HCT116 (cell line): Measurements from ENCODE around the gene CAAP1. TPM values are rescaled to one million over a fixed set of nuclear protein-coding genes. Genes with fewer than 3 reads are reported as not detected.

ENCODE experiments used
- ATAC-seq: fragments of 200-7000 bp; cut with Tn5 transposase; 2 replicates; pipeline ENCODE4 v1.9.1; 2020; ENCODE audit warnings: mild to moderate bottlenecking, moderate library complexity
- BruUV-seq: library from RNA; stranded (reverse); fragments of 400-500 nt; replicated peaks from 2 replicates; lab custom pipeline; 2021; lab: Mats Ljungman, UMichigan
- CTCF ChIA-PET: fragments of 300-600 bp; sonication (Branson Sonifier 250); formaldehyde crosslinking; loops from one replicate; lab custom pipeline; 2021; ENCODE audit warnings: antibody characterized with exemption; lab: Charles Lee
- POLR2A ChIA-PET: fragments of 300-600, 350-600 bp; sonication (Branson Sonifier 250); formaldehyde crosslinking; loops from one replicate; lab custom pipeline; 2021; ENCODE audit warnings: antibody characterized with exemption; lab: Charles Lee
- RAD21 ChIA-PET, 2 experiments: fragments of 300-600 bp; sonication (Branson Sonifier 250); formaldehyde crosslinking; loops; one replicate each; lab custom pipeline; 2023; ENCODE audit warnings: low total read pairs in 2 of 2; ENCODE audit not compliant: uncharacterized antibody in 2 of 2, unreplicated experiment in 2 of 2, low non-redundant PET in 1 of 2; lab: Charles Lee
- DNase-seq: peaks from one replicate; pipeline ENCODE4 v3.0.0-alpha.2; 2010; ENCODE audit warnings: low read depth, low spot score
- H2AFZ ChIP-seq: fragments of 200-600 bp; shearing (Covaris generic), sonication (generic); 2 replicates; pipeline ENCODE4 v1.6.1; 2017; ENCODE audit warnings: low read depth, mixed run types, mixed read lengths, antibody characterized with exemption, low read length; ENCODE audit not compliant: poor library complexity, severe bottlenecking
- H3K27ac ChIP-seq: 2 replicates; pipeline ENCODE4 v1.5.1; 2012; ENCODE audit warnings: low read depth, low read length
- H3K27me3 ChIP-seq: fragments of 200-600 bp; sonication (generic); 2 replicates; pipeline ENCODE4 v1.6.1; 2016; ENCODE audit warnings: mixed run types, low read length, mixed read lengths; ENCODE audit not compliant: insufficient read depth
- H3K36me3 ChIP-seq, 2 experiments: fragments of 200-500 bp in 1 of 2; fragments of 200-600 bp in 1 of 2; sonication (Bioruptor generic) in 1 of 2; sonication (generic) in 1 of 2; 2 replicates each; pipeline versions ENCODE4 v1.5.1 to v1.6.1; 2014 to 2016; ENCODE audit warnings: low read length in 2 of 2, inconsistent platforms in 1 of 2, mixed read lengths in 1 of 2, mixed run types in 1 of 2; ENCODE audit not compliant: insufficient read depth in 2 of 2, control insufficient read depth in 1 of 2
- H3K4me1 ChIP-seq, 2 experiments: fragments of 200-600 bp in 1 of 2; sonication (generic) in 1 of 2; 2 replicates each; pipeline versions ENCODE4 v1.5.1 to v1.6.1; 2012 to 2017; ENCODE audit warnings: low read length in 2 of 2, inconsistent platforms in 1 of 2, mild to moderate bottlenecking in 1 of 2, mixed read lengths in 1 of 2, mixed run types in 1 of 2, moderate library complexity in 1 of 2; ENCODE audit not compliant: insufficient read depth in 2 of 2, control insufficient read depth in 1 of 2
- H3K4me2 ChIP-seq: fragments of 200-600 bp; sonication (generic); 2 replicates; pipeline ENCODE4 v1.6.1; 2017; ENCODE audit warnings: mixed run types, low read length, mixed read lengths
- H3K4me3 ChIP-seq, 2 experiments: fragments of 200-600 bp in 1 of 2; sonication (generic) in 1 of 2; replicated peaks in 1 of 2; 2 replicates each; pipeline ENCODE4 v1.5.1; 2011 to 2016; ENCODE audit warnings: low read length in 2 of 2, control low read depth in 1 of 2, low read depth in 1 of 2, mild to moderate bottlenecking in 1 of 2, mixed read lengths in 1 of 2, mixed run types in 1 of 2
- H3K79me2 ChIP-seq: fragments of 200-600 bp; sonication (generic); 2 replicates; pipeline ENCODE4 v1.6.1; 2017; ENCODE audit warnings: mild to moderate bottlenecking, mixed run types, low read length, moderate library complexity, mixed read lengths; ENCODE audit not compliant: insufficient read depth
- H3K9ac ChIP-seq: fragments of 200-600 bp; sonication (generic); 2 replicates; pipeline ENCODE4 v1.6.1; 2016; ENCODE audit warnings: low read length, mixed read lengths
- H3K9me2 ChIP-seq: fragments of 200-600 bp; sonication (generic), shearing (Covaris generic); 2 replicates; pipeline ENCODE4 v1.6.1; 2017; ENCODE audit warnings: mixed run types, mild to moderate bottlenecking, moderate library complexity; ENCODE audit not compliant: insufficient read depth
- H3K9me3 ChIP-seq, 2 experiments: fragments of 200-500 bp in 1 of 2; fragments of 200-600 bp in 1 of 2; sonication (Bioruptor generic) in 1 of 2; sonication (generic) in 1 of 2; 2 replicates each; pipeline ENCODE4 v1.6.1; 2014 to 2017; ENCODE audit warnings: low read length in 2 of 2, mixed read lengths in 2 of 2, inconsistent platforms in 1 of 2, low read depth in 1 of 2, mild to moderate bottlenecking in 1 of 2, mixed run types in 1 of 2, moderate library complexity in 1 of 2; ENCODE audit not compliant: control insufficient read depth in 1 of 2, insufficient read depth in 1 of 2
- H4K20me1 ChIP-seq: fragments of 200-600 bp; sonication (generic), shearing (Covaris generic); 2 replicates; pipeline ENCODE4 v1.6.1; 2017; ENCODE audit warnings: mixed run types, mild to moderate bottlenecking, moderate library complexity; ENCODE audit not compliant: insufficient read depth
- CBX3 ChIP-seq: IDR thresholded peaks from 2 replicates; pipeline ENCODE4 v1.6.1; 2012; ENCODE audit warnings: low read depth
- CEBPB ChIP-seq: IDR thresholded peaks from 2 replicates; pipeline ENCODE4 v1.6.1; 2012; ENCODE audit warnings: low read depth
- ELF1 ChIP-seq: IDR thresholded peaks from 2 replicates; pipeline ENCODE4 v1.6.1; 2012; ENCODE audit warnings: low read depth, borderline replicate concordance
- EZH2phosphoT487 ChIP-seq: fragments of 200-600 bp; IDR thresholded peaks from 2 replicates; pipeline ENCODE4 v1.6.1; 2018; ENCODE audit warnings: antibody characterized with exemption, borderline replicate concordance
- FOSL1 ChIP-seq: IDR thresholded peaks from 2 replicates; pipeline ENCODE4 v1.6.1; 2012; ENCODE audit warnings: low read depth
- JUND ChIP-seq: IDR thresholded peaks from 2 replicates; pipeline ENCODE4 v1.6.1; 2012
- RAD21 ChIP-seq: IDR thresholded peaks from 2 replicates; pipeline ENCODE4 v1.6.1; 2012; ENCODE audit warnings: low read depth, mild to moderate bottlenecking
- SIN3A ChIP-seq: IDR thresholded peaks from 2 replicates; pipeline ENCODE4 v1.6.1; 2012; ENCODE audit warnings: low read depth
- SP1 ChIP-seq: IDR thresholded peaks from 2 replicates; pipeline ENCODE4 v1.6.1; 2012; ENCODE audit warnings: low read depth
- ZFX ChIP-seq: fragments of 450-650 bp; IDR thresholded peaks from 2 replicates; pipeline ENCODE4 v1.6.1; 2017
- intact Hi-C: fragments of 100-400 bp; cut with micrococcal nuclease; formaldehyde crosslinking; loops from 2 replicates; pipeline ENCODE4 v1.10.0; 2022
- total RNA-seq: library from RNA; stranded (reverse); gene quantifications from one replicate; pipeline ENCODE4 v1.2.1, GENCODE V29; 2021; ENCODE audit not compliant: unreplicated experiment
- TF ChIP-seq, protein P1 (sequence below), 3 experiments: fragments of 200-600 bp in 1 of 3; sonication (generic) in 1 of 3; IDR thresholded peaks in 2 of 3; conservative IDR thresholded peaks in 1 of 3; 2 replicates each; pipeline ENCODE4 v1.5.1; 2012 to 2017; ENCODE audit warnings: low read depth in 2 of 3, low read length in 2 of 3, antibody characterized with exemption in 1 of 3, borderline replicate concordance in 1 of 3, control low read depth in 1 of 3, mild to moderate bottlenecking in 1 of 3, mixed read lengths in 1 of 3, mixed run types in 1 of 3, moderate library complexity in 1 of 3; ENCODE audit not compliant: insufficient read depth in 1 of 3

Gene CAAP1
- total RNA-seq, 1 experiment from 2014 or later: 19.1 TPM

DNA sequence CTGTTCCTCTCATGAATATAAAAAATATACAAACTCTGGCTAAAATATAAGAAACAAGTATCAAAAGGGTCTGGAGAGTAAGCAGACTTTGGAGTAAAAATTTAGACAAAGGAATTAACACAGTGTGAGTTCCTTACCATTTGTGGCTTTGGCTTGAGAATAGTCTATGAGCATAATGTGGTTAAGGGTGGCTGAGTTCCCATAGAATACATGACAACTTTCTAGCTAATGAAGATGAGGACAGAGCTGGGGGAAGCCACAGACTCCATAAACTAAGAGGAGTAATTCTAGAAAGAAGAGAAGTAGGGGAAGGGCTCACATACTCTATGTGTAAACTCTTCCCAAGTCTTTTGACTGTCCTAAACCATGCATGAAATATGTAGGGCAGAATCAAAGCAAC is 79.4 kb downstream of the CAAP1 start:
- Histone ChIP-seq H3K27me3 (no peaks in the 10 kb centered on the region), H3K79me2 (no peaks in the 10 kb centered on the region), H3K9me2 (no peaks in the 10 kb centered on the region), H2AFZ (no peak overlapping the region), H3K9ac (no peak overlapping the region), H4K20me1 (no peaks in the 10 kb centered on the region), H3K9me3 (no peaks in the 10 kb centered on the region), H3K36me3 (no peaks in the 10 kb centered on the region), H3K4me1 (peaks cover 0 to 6% of the 10 kb centered on the region in 2 experiments; a peak in 2 of 4 replicates), H3K27ac (no peak overlapping the region), H3K4me2 (no peak overlapping the region), H3K4me3 (no peak overlapping the region)
- intact Hi-C loops: no loop called here
- TF ChIP-seq, protein P1, sequence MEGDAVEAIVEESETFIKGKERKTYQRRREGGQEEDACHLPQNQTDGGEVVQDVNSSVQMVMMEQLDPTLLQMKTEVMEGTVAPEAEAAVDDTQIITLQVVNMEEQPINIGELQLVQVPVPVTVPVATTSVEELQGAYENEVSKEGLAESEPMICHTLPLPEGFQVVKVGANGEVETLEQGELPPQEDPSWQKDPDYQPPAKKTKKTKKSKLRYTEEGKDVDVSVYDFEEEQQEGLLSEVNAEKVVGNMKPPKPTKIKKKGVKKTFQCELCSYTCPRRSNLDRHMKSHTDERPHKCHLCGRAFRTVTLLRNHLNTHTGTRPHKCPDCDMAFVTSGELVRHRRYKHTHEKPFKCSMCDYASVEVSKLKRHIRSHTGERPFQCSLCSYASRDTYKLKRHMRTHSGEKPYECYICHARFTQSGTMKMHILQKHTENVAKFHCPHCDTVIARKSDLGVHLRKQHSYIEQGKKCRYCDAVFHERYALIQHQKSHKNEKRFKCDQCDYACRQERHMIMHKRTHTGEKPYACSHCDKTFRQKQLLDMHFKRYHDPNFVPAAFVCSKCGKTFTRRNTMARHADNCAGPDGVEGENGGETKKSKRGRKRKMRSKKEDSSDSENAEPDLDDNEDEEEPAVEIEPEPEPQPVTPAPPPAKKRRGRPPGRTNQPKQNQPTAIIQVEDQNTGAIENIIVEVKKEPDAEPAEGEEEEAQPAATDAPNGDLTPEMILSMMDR (IDR thresholded peaks at IDR 0.05 in 2 of 3, conservative IDR thresholded peaks at IDR 0.05 in 1 of 3; ENCODE audit: borderline replicate concordance in 1 of 3, insufficient read depth in 1 of 3, low read depth in 2 of 3, low read length in 2 of 3): no peak
- TF ChIP-seq SP1 (no peak), SIN3A (no peak), FOSL1 (no peak), ELF1 (no peak), EZH2phosphoT487 (no peak), ZFX (no peak), JUND (no peak)
- ChIA-PET POLR2A (no interaction called here), RAD21 (no interaction called here), CTCF (no interaction called here)
- no peak for DNase-seq
- no peak for ATAC-seq
- BruUV-seq: no TSS peak

DNA sequence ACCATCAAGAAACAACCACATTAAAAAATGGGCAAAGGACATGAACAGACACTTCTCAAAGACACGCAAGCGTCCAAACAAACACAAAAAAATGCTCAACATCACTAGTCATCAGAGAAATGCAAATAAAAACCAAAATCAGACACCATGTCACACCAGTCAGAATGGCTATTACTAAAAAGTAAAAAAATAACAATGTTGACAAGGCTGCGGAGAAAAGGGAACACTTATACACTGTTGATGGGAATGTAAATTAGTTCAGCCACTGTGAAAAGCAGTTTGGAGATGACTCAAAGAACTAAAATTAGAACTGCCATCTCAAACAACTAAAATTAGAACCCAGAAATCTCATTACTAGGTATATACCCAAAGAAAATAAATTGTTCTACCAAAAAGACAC is 80.4 kb downstream of the CAAP1 start:
- BruUV-seq: no TSS peak
- POLR2A ChIA-PET: no interaction called here
- Histone ChIP-seq H3K4me2 (no peak overlapping the region), H3K36me3 (no peaks in the 10 kb centered on the region), H3K9ac (no peak overlapping the region), H3K27ac (no peak overlapping the region), H3K9me2 (no peaks in the 10 kb centered on the region), H2AFZ (no peak overlapping the region), H3K4me1 (peaks cover 0 to 6% of the 10 kb centered on the region in 2 experiments; a peak in 2 of 4 replicates), H3K9me3 (no peaks in the 10 kb centered on the region), H4K20me1 (no peaks in the 10 kb centered on the region), H3K27me3 (no peaks in the 10 kb centered on the region), H3K79me2 (no peaks in the 10 kb centered on the region), H3K4me3 (no peak overlapping the region)
- CTCF ChIA-PET: no interaction called here
- RAD21 ChIA-PET: no interaction called here
- intact Hi-C loops: no loop called here
- DNase-seq: no peak
- no peak for ATAC-seq
- TF ChIP-seq FOSL1: no peak
- TF ChIP-seq, protein P1 (IDR thresholded peaks at IDR 0.05 in 2 of 3, conservative IDR thresholded peaks at IDR 0.05 in 1 of 3; ENCODE audit: borderline replicate concordance in 1 of 3, insufficient read depth in 1 of 3, low read depth in 2 of 3, low read length in 2 of 3): no peak
- no peak for TF ChIP-seq CEBPB
- TF ChIP-seq ELF1: no peak
- TF ChIP-seq SP1: no peak
- no peak for TF ChIP-seq RAD21
- TF ChIP-seq CBX3: no peak
